Liver (tissue), 3 donors: Measurements from ENCODE around the gene SYNGR3.

Source experiments
- CTCF ChIP-seq: fragments of 150-350 bp; IDR thresholded peaks from 2 replicates; pipeline ENCODE4 v1.5.1; 2017; ENCODE audit warnings: improper control_type of control experiment, low read depth, low read length; ENCODE audit not compliant: missing input control
- GABPA ChIP-seq, 2 donors: IDR thresholded peaks in 1 of 2; conservative IDR thresholded peaks in 1 of 2; 2 replicates each; pipeline ENCODE4 v1.6.1; 2016; ENCODE audit warnings: antibody characterized with exemption in 2 of 2, mild to moderate bottlenecking in 1 of 2, moderate library complexity in 1 of 2
- HNF4A ChIP-seq, 2 donors: conservative IDR thresholded peaks; 2 replicates each; pipeline ENCODE4 v1.6.1; 2016; ENCODE audit warnings: antibody characterized with exemption in 2 of 2, mild to moderate bottlenecking in 2 of 2
- JUND ChIP-seq, 2 donors: IDR thresholded peaks; 2 replicates each; pipeline ENCODE4 v1.6.1; 2016; ENCODE audit warnings: antibody characterized with exemption in 2 of 2
- RXRA ChIP-seq, 2 donors: IDR thresholded peaks; 2 replicates each; pipeline ENCODE4 v1.6.1; 2017 to 2018; ENCODE audit warnings: antibody characterized with exemption in 2 of 2, mild to moderate bottlenecking in 1 of 2
- SP1 ChIP-seq: IDR thresholded peaks from 2 replicates; pipeline ENCODE4 v1.6.1; 2018; ENCODE audit warnings: antibody characterized with exemption, mild to moderate bottlenecking
- YY1 ChIP-seq: IDR thresholded peaks from 2 replicates; pipeline ENCODE4 v1.6.1; 2016; ENCODE audit warnings: antibody characterized with exemption, mild to moderate bottlenecking
- donor health status: healthy.
- donor health status: healthy.

DNA sequence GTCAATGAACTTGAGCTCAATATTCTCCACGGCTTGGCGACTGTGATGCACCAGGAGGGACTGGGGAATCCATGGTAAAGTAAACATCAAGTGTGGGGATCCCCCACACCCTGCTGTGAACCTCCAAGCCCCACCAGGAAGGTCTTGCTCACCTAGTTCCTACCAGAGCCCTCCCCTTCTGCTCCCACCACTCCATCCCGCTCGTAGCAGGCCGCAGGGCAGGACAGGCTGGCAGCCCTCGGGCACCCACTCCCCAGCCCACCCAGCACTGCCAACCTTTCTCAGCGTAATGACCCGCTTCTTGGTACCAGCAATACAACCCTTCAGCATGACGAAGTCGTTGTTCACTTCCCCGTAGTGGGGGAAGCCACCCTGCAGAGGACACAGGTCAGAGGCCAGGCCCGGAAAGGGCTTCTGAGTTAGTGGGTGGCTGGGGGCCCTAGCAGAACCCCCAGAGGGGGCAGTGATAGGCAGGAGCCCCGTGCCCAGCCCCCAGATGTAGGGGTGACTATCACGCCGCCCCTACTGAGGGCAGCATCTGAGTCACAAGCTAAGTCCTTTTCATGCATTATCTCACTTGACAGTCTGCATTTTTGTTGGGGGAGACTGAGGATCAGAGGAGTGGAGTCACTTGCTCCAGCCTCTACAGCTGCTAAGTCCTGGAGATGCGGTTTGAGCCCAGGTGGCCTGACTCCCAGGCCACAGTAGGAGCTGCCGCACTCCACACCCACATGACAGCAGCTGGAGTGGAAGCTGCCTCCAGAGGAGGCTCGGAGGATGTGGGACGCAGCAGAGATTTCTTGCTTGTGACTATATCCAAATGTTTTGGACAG is 44.0 kb upstream of the SYNGR3 start:
- no peak for TF ChIP-seq RXRA (IDR thresholded peaks at IDR 0.05)
- TF ChIP-seq CTCF, result no peak
- no peak for TF ChIP-seq GABPA (IDR thresholded peaks at IDR 0.05 in 1 of 2, conservative IDR thresholded peaks at IDR 0.05 in 1 of 2)
- TF ChIP-seq YY1, result no peak
- no peak for TF ChIP-seq SP1
- no peak for TF ChIP-seq JUND (IDR thresholded peaks at IDR 0.05)
- no peak for TF ChIP-seq HNF4A (conservative IDR thresholded peaks at IDR 0.05)
